ENCODE data around the gene CNN1. TPM values are rescaled to one million over a fixed set of nuclear protein-coding genes. Genes with fewer than 3 reads are reported as not detected.

The CNN1 gene
- total and polyA plus RNA-seq, 2 of the 13 experiments (the other 11 are each of a cell fraction or from before 2014, with no cell fraction given): 0.70 to 1.1 TPM

- BruUV-seq (replicated peaks): TSS peak; percentile 86
- peak within 1 kb of the TSS; percentile 95 for H3K27ac ChIP-seq (ENCODE audit: extremely low read length, insufficient read depth, low read length)
- peak within 1 kb of the TSS; percentile 78 for H3K4me2 ChIP-seq (ENCODE audit: low read depth, low read length)
- H2AFZ ChIP-seq (ENCODE audit: low read length): no peak within 1 kb of the TSS
- ATAC-seq (peak; percentile 98), FAIRE-seq (peak; percentile 88), DNase-seq (ENCODE audit: low spot score) (peak; percentile 98)
- in situ Hi-C loops (cut with HindIII; ENCODE audit: extremely low pct_ligation_motif_present, low pct_unique_long_range_greater_than_20kb): no loop called here
- intact Hi-C loops (cut with micrococcal nuclease; ENCODE audit: unreplicated experiment): no loop called here
- H3K79me2 ChIP-seq (ENCODE audit: insufficient read depth, low read length): peaks cover 12% of the 10 kb centered on the region
- H3K4me3 ChIP-seq (replicated peaks in 1 of 3; ENCODE audit: insufficient read depth in 1 of 3, low read depth in 2 of 3, low read length in 3 of 3): peak within 1 kb of the TSS; percentile 80 to 95 (median 85)
- H3K9ac ChIP-seq (ENCODE audit: insufficient read depth, low read depth, low read length): peak within 1 kb of the TSS; percentile 87
- ChIA-PET CTCF (ENCODE audit: low intra/inter-chr PET ratio, low total read pairs) (no interaction called here), POLR2A (interaction anchor here (0.7 to 2.5 kb wide), 10 partner anchors 10 to 524 kb away, joined by 3 to 33 read pairs (median 4); partner anchors contain the start of genes CNN1, ELOF1, SWSAP1 and ZNF878)
- H4K20me1 ChIP-seq (ENCODE audit: insufficient read depth, low read length): no peaks in the 10 kb centered on the region
- H3K4me1 ChIP-seq (ENCODE audit: insufficient read depth, low read length): peaks cover 11% of the 10 kb centered on the region
- H3K27me3 ChIP-seq (ENCODE audit: control insufficient read depth in 1 of 2, insufficient read depth in 2 of 2, low read length in 2 of 2): no peaks in the 10 kb centered on the region
- no peaks in the 10 kb centered on the region for H3K36me3 ChIP-seq (replicated peaks in 1 of 2; ENCODE audit: control insufficient read depth in 1 of 2, insufficient read depth in 2 of 2, low read length in 2 of 2)
- 0% methylated on average over 20 of the region's 47 CpGs for WGBS (ENCODE audit: low lambda C conversion rate)
- no peaks in the 10 kb centered on the region for H3K9me3 ChIP-seq (ENCODE audit: low read length)
- TF ChIP-seq ZFP62 (CRISPR knock-in tag; IDR thresholded peaks at IDR 0.05) (no peak), ZNF414 (CRISPR knock-in tag; IDR thresholded peaks at IDR 0.05) (peak; percentile 72; the same call in 1 of the 2 replicates), PAX8 (CRISPR knock-in tag; IDR thresholded peaks at IDR 0.05; ENCODE audit: borderline replicate concordance) (no peak), ZNF556 (CRISPR knock-in tag; IDR thresholded peaks at IDR 0.05; ENCODE audit: borderline replicate concordance) (0 out of 2 replicates have a peak, but pooled peaks have one; percentile 87), FOSL1 (CRISPR knock-in tag; IDR thresholded peaks at IDR 0.05; ENCODE audit: borderline replicate concordance) (no peak), RXRB (CRISPR knock-in tag; IDR thresholded peaks at IDR 0.05; ENCODE audit: borderline replicate concordance) (peak; percentile 77; the same call in 1 of the 2 replicates), ZNF644 (CRISPR knock-in tag; IDR thresholded peaks at IDR 0.05; ENCODE audit: low read depth) (no peak), ZNF225 (CRISPR knock-in tag; IDR thresholded peaks at IDR 0.05) (no peak; the same call in 1 of the 2 replicates), SAFB2 (CRISPR knock-in tag; IDR thresholded peaks at IDR 0.05; ENCODE audit: borderline replicate concordance, low read depth) (no peak), MEIS2 (CRISPR knock-in tag; IDR thresholded peaks at IDR 0.05) (peak; percentile 60; the same call in 1 of the 2 replicates), ZNF335 (CRISPR knock-in tag; IDR thresholded peaks at IDR 0.05) (peak; percentile 65; the same call in 1 of the 2 replicates), GPN1 (CRISPR knock-in tag; IDR thresholded peaks at IDR 0.05; ENCODE audit: borderline replicate concordance) (no peak), MEF2D (CRISPR knock-in tag; IDR thresholded peaks at IDR 0.05) (peak; percentile 67; the same call in 1 of the 2 replicates), THAP7 (CRISPR knock-in tag; IDR thresholded peaks at IDR 0.05) (0 out of 2 replicates have a peak, but pooled peaks have one; percentile 71), ZSCAN21 (CRISPR knock-in tag; IDR thresholded peaks at IDR 0.05; ENCODE audit: borderline replicate concordance) (no peak), ZNF569 (CRISPR knock-in tag; IDR thresholded peaks at IDR 0.05; ENCODE audit: borderline replicate concordance) (0 out of 2 replicates have a peak, but pooled peaks have one; percentile 47), SRSF4 (IDR thresholded peaks at IDR 0.05; ENCODE audit: low read depth, low read length, poor library complexity, severe bottlenecking) (no peak), ZBTB42 (CRISPR knock-in tag; IDR thresholded peaks at IDR 0.05) (peak; percentile 41; the same call in 1 of the 2 replicates), MIXL1 (CRISPR knock-in tag; IDR thresholded peaks at IDR 0.05) (0 out of 2 replicates have a peak, but pooled peaks have one; percentile 29), FOXP4 (CRISPR knock-in tag; IDR thresholded peaks at IDR 0.05) (peak; percentile 23; the same call in 1 of the 2 replicates), PHF20 (CRISPR knock-in tag; IDR thresholded peaks at IDR 0.05) (peak; percentile 97)
These were observed 9.9 kb upstream of the CNN1 start, which contains the start of gene ECSIT for GRCh38 chr19:11528551-11529341. Gene ECSIT, minus strand, starts transcription at chr19:11529134. Its CDS starts 9,964 bp downstream, at chr19:11519170.

Data from HepG2 (cell line).